ENCODE measurements around the gene LOC101059915.

Gene LOC101059915

DNA sequence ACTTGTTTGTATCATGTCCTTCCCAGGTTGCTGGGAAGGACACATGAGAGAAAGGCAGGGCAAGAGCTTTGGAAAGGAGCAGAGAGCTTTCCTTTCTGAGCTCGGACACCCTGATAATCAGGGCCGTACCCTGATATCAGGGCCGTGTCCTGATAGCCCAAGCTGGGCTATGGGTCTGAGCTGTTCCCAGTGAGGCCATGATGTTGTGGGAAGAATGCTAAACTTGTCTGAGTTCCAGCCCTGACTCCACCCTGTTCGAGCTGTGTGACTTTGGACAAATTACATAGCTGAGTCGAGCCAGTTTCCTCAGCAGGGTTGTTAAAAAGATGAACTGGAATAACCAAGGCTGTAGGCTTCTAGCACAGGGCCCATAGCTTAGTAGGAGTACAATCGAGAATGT is 45.7 kb upstream of the LOC101059915 start:
- Histone ChIP-seq H3K9me2 (ENCODE audit: insufficient read depth) (no peaks in the 10 kb centered on the region), H4K20me1 (ENCODE audit: insufficient read depth) (no peaks in the 10 kb centered on the region), H3K9me3 (ENCODE audit: control insufficient read depth in 1 of 2, insufficient read depth in 1 of 2, low read depth in 1 of 2, low read length in 2 of 2) (no peaks in the 10 kb centered on the region), H3K4me2 (ENCODE audit: low read length) (no peak overlapping the region), H3K79me2 (ENCODE audit: insufficient read depth, low read length) (no peaks in the 10 kb centered on the region), H3K9ac (ENCODE audit: low read length) (no peak overlapping the region), H3K27me3 (ENCODE audit: insufficient read depth, low read length) (no peaks in the 10 kb centered on the region), H3K4me1 (ENCODE audit: control insufficient read depth in 1 of 2, insufficient read depth in 2 of 2, low read length in 2 of 2) (peaks cover 9 to 19% of the 10 kb centered on the region in 2 experiments), H2AFZ (ENCODE audit: low read depth, low read length, poor library complexity, severe bottlenecking) (no peak overlapping the region), H3K4me3 (replicated peaks in 1 of 2; ENCODE audit: low read depth in 1 of 2, low read length in 2 of 2) (no peak overlapping the region), H3K27ac (ENCODE audit: low read depth, low read length) (no peak overlapping the region), H3K36me3 (ENCODE audit: control insufficient read depth in 1 of 2, insufficient read depth in 2 of 2, low read length in 2 of 2) (no peaks in the 10 kb centered on the region)
- BruUV-seq (replicated peaks), result no TSS peak
- TF ChIP-seq SRF (IDR thresholded peaks at IDR 0.05; ENCODE audit: low read depth), result no peak
- no peak for TF ChIP-seq EGR1 (IDR thresholded peaks at IDR 0.05; ENCODE audit: low read depth)
- TF ChIP-seq ELF1 (IDR thresholded peaks at IDR 0.05; ENCODE audit: borderline replicate concordance, low read depth), result no peak
- no peak for TF ChIP-seq SP1 (IDR thresholded peaks at IDR 0.05; ENCODE audit: low read depth)
- TF ChIP-seq SIN3A (IDR thresholded peaks at IDR 0.05; ENCODE audit: low read depth), result no peak
- intact Hi-C loops (cut with micrococcal nuclease), result no loop called here
- POLR2A ChIA-PET, result interaction anchor here (0.7 kb wide), 1 partner anchor 11 kb away, joined by 5 read pairs; no protein-coding TSS in a partner anchor
- DNase-seq (ENCODE audit: low read depth, low spot score) (no peak), ATAC-seq (no peak)
- RAD21 ChIA-PET (ENCODE audit: low non-redundant PET in 1 of 2, low total read pairs in 2 of 2, uncharacterized antibody in 2 of 2, unreplicated experiment in 2 of 2), result no interaction called here
- CTCF ChIA-PET, result no interaction called here

DNA sequence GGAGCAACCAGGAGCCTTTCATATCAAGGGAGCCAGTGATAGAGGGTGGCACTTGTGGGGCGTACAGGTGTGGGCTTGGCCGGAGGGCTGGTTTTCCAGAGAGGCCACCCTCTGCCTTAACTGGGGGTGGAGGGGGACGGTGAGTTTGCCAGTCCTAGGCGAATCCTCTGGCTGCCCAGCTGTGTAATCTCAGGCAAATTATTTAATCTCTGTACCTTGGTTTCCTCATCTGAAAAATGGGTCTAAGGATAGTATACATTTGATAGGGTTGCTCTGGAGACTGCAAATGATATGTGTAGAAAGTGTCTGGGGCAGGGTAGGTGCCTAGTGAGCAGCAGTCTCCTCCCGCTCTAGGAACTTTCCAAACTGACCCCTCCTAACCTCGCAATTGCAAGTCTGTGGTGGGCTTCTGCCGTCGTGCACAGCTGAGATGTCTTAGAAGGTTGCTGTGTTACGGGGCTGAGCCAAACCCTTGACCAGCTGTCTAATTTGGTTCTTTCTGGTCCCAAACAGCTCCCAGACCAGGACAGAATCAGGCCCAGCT is 45.2 kb upstream of the LOC101059915 start:
- POLR2A ChIA-PET, result interaction anchor here (0.7 kb wide), 1 partner anchor 11 kb away, joined by 5 read pairs; no protein-coding TSS in a partner anchor
- H3K9ac ChIP-seq (ENCODE audit: low read length), result no peak overlapping the region
- CTCF ChIA-PET, result no interaction called here
- TF ChIP-seq JUND (IDR thresholded peaks at IDR 0.05) (no peak), RAD21 (IDR thresholded peaks at IDR 0.05; ENCODE audit: low read depth) (no peak), POLR2A (IDR thresholded peaks at IDR 0.05; ENCODE audit: borderline replicate concordance, extremely low read depth, insufficient read depth, insufficient read length) (no peak), ELF1 (IDR thresholded peaks at IDR 0.05; ENCODE audit: borderline replicate concordance, low read depth) (no peak), CEBPB (IDR thresholded peaks at IDR 0.05; ENCODE audit: low read depth) (no peak), EGR1 (IDR thresholded peaks at IDR 0.05; ENCODE audit: low read depth) (no peak), POLR2AphosphoS5 (IDR thresholded peaks at IDR 0.05; ENCODE audit: low read depth, low read length) (no peak), SRF (IDR thresholded peaks at IDR 0.05; ENCODE audit: low read depth) (no peak), CBX3 (IDR thresholded peaks at IDR 0.05; ENCODE audit: low read depth) (no peak), EZH2 (IDR thresholded peaks at IDR 0.05) (no peak)
- TF ChIP-seq, protein P1, sequence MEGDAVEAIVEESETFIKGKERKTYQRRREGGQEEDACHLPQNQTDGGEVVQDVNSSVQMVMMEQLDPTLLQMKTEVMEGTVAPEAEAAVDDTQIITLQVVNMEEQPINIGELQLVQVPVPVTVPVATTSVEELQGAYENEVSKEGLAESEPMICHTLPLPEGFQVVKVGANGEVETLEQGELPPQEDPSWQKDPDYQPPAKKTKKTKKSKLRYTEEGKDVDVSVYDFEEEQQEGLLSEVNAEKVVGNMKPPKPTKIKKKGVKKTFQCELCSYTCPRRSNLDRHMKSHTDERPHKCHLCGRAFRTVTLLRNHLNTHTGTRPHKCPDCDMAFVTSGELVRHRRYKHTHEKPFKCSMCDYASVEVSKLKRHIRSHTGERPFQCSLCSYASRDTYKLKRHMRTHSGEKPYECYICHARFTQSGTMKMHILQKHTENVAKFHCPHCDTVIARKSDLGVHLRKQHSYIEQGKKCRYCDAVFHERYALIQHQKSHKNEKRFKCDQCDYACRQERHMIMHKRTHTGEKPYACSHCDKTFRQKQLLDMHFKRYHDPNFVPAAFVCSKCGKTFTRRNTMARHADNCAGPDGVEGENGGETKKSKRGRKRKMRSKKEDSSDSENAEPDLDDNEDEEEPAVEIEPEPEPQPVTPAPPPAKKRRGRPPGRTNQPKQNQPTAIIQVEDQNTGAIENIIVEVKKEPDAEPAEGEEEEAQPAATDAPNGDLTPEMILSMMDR (IDR thresholded peaks at IDR 0.05 in 2 of 3, conservative IDR thresholded peaks at IDR 0.05 in 1 of 3; ENCODE audit: borderline replicate concordance in 1 of 3, insufficient read depth in 1 of 3, low read depth in 2 of 3, low read length in 2 of 3), result no peak
- TF ChIP-seq, protein P2, sequence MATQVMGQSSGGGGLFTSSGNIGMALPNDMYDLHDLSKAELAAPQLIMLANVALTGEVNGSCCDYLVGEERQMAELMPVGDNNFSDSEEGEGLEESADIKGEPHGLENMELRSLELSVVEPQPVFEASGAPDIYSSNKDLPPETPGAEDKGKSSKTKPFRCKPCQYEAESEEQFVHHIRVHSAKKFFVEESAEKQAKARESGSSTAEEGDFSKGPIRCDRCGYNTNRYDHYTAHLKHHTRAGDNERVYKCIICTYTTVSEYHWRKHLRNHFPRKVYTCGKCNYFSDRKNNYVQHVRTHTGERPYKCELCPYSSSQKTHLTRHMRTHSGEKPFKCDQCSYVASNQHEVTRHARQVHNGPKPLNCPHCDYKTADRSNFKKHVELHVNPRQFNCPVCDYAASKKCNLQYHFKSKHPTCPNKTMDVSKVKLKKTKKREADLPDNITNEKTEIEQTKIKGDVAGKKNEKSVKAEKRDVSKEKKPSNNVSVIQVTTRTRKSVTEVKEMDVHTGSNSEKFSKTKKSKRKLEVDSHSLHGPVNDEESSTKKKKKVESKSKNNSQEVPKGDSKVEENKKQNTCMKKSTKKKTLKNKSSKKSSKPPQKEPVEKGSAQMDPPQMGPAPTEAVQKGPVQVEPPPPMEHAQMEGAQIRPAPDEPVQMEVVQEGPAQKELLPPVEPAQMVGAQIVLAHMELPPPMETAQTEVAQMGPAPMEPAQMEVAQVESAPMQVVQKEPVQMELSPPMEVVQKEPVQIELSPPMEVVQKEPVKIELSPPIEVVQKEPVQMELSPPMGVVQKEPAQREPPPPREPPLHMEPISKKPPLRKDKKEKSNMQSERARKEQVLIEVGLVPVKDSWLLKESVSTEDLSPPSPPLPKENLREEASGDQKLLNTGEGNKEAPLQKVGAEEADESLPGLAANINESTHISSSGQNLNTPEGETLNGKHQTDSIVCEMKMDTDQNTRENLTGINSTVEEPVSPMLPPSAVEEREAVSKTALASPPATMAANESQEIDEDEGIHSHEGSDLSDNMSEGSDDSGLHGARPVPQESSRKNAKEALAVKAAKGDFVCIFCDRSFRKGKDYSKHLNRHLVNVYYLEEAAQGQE (IDR thresholded peaks at IDR 0.05; ENCODE audit: low read depth), result no peak
- TF ChIP-seq, protein P3, sequence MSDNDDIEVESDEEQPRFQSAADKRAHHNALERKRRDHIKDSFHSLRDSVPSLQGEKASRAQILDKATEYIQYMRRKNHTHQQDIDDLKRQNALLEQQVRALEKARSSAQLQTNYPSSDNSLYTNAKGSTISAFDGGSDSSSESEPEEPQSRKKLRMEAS (IDR thresholded peaks at IDR 0.05), result no peak
- TF ChIP-seq, protein P4, sequence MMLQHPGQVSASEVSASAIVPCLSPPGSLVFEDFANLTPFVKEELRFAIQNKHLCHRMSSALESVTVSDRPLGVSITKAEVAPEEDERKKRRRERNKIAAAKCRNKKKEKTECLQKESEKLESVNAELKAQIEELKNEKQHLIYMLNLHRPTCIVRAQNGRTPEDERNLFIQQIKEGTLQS (IDR thresholded peaks at IDR 0.05), result no peak

More for the DNA sequence above, 45.2 kb upstream of the LOC101059915 start:
- Histone ChIP-seq H3K4me1 (ENCODE audit: control insufficient read depth in 1 of 2, insufficient read depth in 2 of 2, low read length in 2 of 2) (peaks cover 9 to 19% of the 10 kb centered on the region in 2 experiments), H3K9me2 (ENCODE audit: insufficient read depth) (no peaks in the 10 kb centered on the region), H3K79me2 (ENCODE audit: insufficient read depth, low read length) (no peaks in the 10 kb centered on the region), H3K36me3 (ENCODE audit: control insufficient read depth in 1 of 2, insufficient read depth in 2 of 2, low read length in 2 of 2) (no peaks in the 10 kb centered on the region), H4K20me1 (ENCODE audit: insufficient read depth) (no peaks in the 10 kb centered on the region), H3K9me3 (ENCODE audit: control insufficient read depth in 1 of 2, insufficient read depth in 1 of 2, low read depth in 1 of 2, low read length in 2 of 2) (no peaks in the 10 kb centered on the region), H3K4me2 (ENCODE audit: low read length) (peak overlapping the region; percentile 41), H3K4me3 (replicated peaks in 1 of 2; ENCODE audit: low read depth in 1 of 2, low read length in 2 of 2) (no peak overlapping the region), H3K27me3 (ENCODE audit: insufficient read depth, low read length) (no peaks in the 10 kb centered on the region), H3K27ac (ENCODE audit: low read depth, low read length) (peak overlapping the region; percentile 50), H2AFZ (ENCODE audit: low read depth, low read length, poor library complexity, severe bottlenecking) (no peak overlapping the region)
- RAD21 ChIA-PET (ENCODE audit: low non-redundant PET in 1 of 2, low total read pairs in 2 of 2, uncharacterized antibody in 2 of 2, unreplicated experiment in 2 of 2), result no interaction called here
- ATAC-seq, result no peak
- no peak for DNase-seq (ENCODE audit: low read depth, low spot score)
- intact Hi-C loops (cut with micrococcal nuclease), result no loop called here
- no TSS peak for BruUV-seq (replicated peaks)

All from HCT116 (cell line).